GM12878 (cell line): Measurements from ENCODE around the gene WBP2NL. TPM values are rescaled to one million over a fixed set of nuclear protein-coding genes. Genes with fewer than 3 reads are reported as not detected.

Source experiments
- BHLHE40 ChIP-seq, 2 experiments: fragments of 450-650 bp in 1 of 2; IDR thresholded peaks; 2 replicates each; pipeline ENCODE4 v1.6.1; 2011 to 2017; ENCODE audit warnings: low read depth in 2 of 2, borderline replicate concordance in 1 of 2, improper control_type of control experiment in 1 of 2, low read length in 1 of 2, mild to moderate bottlenecking in 1 of 2
- CREM ChIP-seq: IDR thresholded peaks from 2 replicates; pipeline ENCODE4 v1.6.1; 2014; ENCODE audit warnings: antibody characterized with exemption, low read depth
- EGR1 ChIP-seq, 2 experiments: IDR thresholded peaks; 1 replicate in 1 of 2; 2 replicates in 1 of 2; pipeline ENCODE4 v1.6.1; 2011 to 2012; ENCODE audit warnings: low read depth in 2 of 2, low read length in 2 of 2, borderline replicate concordance in 1 of 2, mild to moderate bottlenecking in 1 of 2, moderate library complexity in 1 of 2
- EZH2 ChIP-seq: IDR thresholded peaks from 2 replicates; pipeline ENCODE4 v1.6.1; 2012; ENCODE audit warnings: low read depth, mild to moderate bottlenecking, control low read depth, inconsistent platforms, low read length, borderline replicate concordance; ENCODE audit not compliant: control insufficient read depth
- KLF5 ChIP-seq: fragments of 450-650 bp; IDR thresholded peaks from 2 replicates; pipeline ENCODE4 v1.6.1; 2014; ENCODE audit warnings: mild to moderate bottlenecking; ENCODE audit not compliant: partially characterized antibody
- MEF2A ChIP-seq: IDR thresholded peaks from 2 replicates; pipeline ENCODE4 v1.6.1; 2011; ENCODE audit warnings: low read depth, mild to moderate bottlenecking, low read length, moderate library complexity; ENCODE audit not compliant: insufficient read depth
- MYB ChIP-seq: fragments of 150-350 bp; IDR thresholded peaks from 2 replicates; pipeline ENCODE4 v1.6.1; 2014; ENCODE audit warnings: mild to moderate bottlenecking, low read depth, low read length, borderline replicate concordance
- NFIC ChIP-seq: IDR thresholded peaks from 2 replicates; pipeline ENCODE4 v1.6.1; 2012; ENCODE audit warnings: low read depth, mild to moderate bottlenecking, inconsistent platforms, low read length, moderate library complexity
- NR2C2 ChIP-seq: IDR thresholded peaks from 2 replicates; pipeline ENCODE4 v1.6.1; 2011; ENCODE audit warnings: borderline replicate concordance, low read depth; ENCODE audit not compliant: control insufficient read depth, insufficient read length
- POU2F2 ChIP-seq: IDR thresholded peaks from 3 replicates; pipeline ENCODE4 v1.6.1; 2011; ENCODE audit warnings: low read depth, mild to moderate bottlenecking, low read length, borderline replicate concordance
- RAD51 ChIP-seq: fragments of 450-650 bp; IDR thresholded peaks from 2 replicates; pipeline ENCODE4 v1.6.1; 2016; ENCODE audit warnings: moderate library complexity, mild to moderate bottlenecking, inconsistent platforms
- RBBP5 ChIP-seq: fragments of 200-600 bp; sonication (generic); conservative IDR thresholded peaks from 2 replicates; pipeline ENCODE4 v1.6.1; 2016
- SMAD5 ChIP-seq: IDR thresholded peaks from 2 replicates; pipeline ENCODE4 v1.6.1; 2016; ENCODE audit warnings: antibody characterized with exemption, low read depth
- SRF ChIP-seq, 2 experiments: IDR thresholded peaks; 2 replicates each; pipeline ENCODE4 v1.6.1; 2011; ENCODE audit warnings: low read depth in 2 of 2, low read length in 2 of 2, mild to moderate bottlenecking in 1 of 2, moderate library complexity in 1 of 2
- TAF1 ChIP-seq: IDR thresholded peaks from 2 replicates; pipeline ENCODE4 v1.6.1; 2011; ENCODE audit warnings: mild to moderate bottlenecking, low read depth, low read length, borderline replicate concordance
- TCF3 ChIP-seq: IDR thresholded peaks from 2 replicates; pipeline ENCODE4 v1.6.1; 2012; ENCODE audit warnings: low read depth, mild to moderate bottlenecking, low read length, borderline replicate concordance; ENCODE audit not compliant: insufficient read depth
- ZNF274 ChIP-seq: IDR thresholded peaks from one replicate; pipeline ENCODE4 v1.8.0; 2011; ENCODE audit not compliant: insufficient read length, insufficient read depth
- ZSCAN29 ChIP-seq: fragments of 450-650 bp; IDR thresholded peaks from 2 replicates; pipeline ENCODE4 v1.6.1; 2017; ENCODE audit warnings: mild to moderate bottlenecking, moderate library complexity
- polyA plus RNA-seq, 11 experiments: library from polyadenylated mRNA; depleted of rRNA in 4 of 11; unstranded in 6 of 11; stranded (reverse) in 5 of 11; fragments of >200 nt; fragmentation: Nextera tagmentation in 4 of 11; fragmentation: Illumina TruSeq in 1 of 11; extraction: Ambion mirVana in 4 of 11; extraction: Trizol in 1 of 11; gene quantifications; 1 replicate in 1 of 11; 2 replicates in 10 of 11; pipeline versions ENCODE4 v1.2.1 to v1.2.3, GENCODE V29; 2011 to 2016; ENCODE audit warnings: inconsistent platforms in 2 of 11, missing spikeins in 2 of 11, low read depth in 1 of 11
- total RNA-seq, 4 experiments: library from RNA; depleted of rRNA in 3 of 4; stranded (reverse); fragments of >200 nt in 3 of 4; fragmentation: Illumina TruSeq in 1 of 4; extraction: Trizol in 1 of 4; gene quantifications; 2 replicates each; pipeline versions ENCODE4 v1.2.1 to v1.2.3, GENCODE V29; 2013 to 2021
- TF ChIP-seq, protein P1 (sequence below): fragments of 450-650 bp; formaldehyde crosslinking; IDR thresholded peaks from 2 replicates; pipeline ENCODE4 v1.5.0; 2022; ENCODE audit warnings: mild to moderate bottlenecking, missing genetic modification characterization
- TF ChIP-seq, protein P2 (sequence below): fragments of 450-650 bp; IDR thresholded peaks from 2 replicates; pipeline ENCODE4 v1.6.1; 2017; ENCODE audit warnings: mild to moderate bottlenecking
- TF ChIP-seq, protein P3 (sequence below): fragments of 450-650 bp; IDR thresholded peaks from 2 replicates; pipeline ENCODE4 v1.6.1; 2018; ENCODE audit warnings: borderline replicate concordance, mild to moderate bottlenecking; ENCODE audit not compliant: partially characterized antibody

The WBP2NL gene
- total and polyA plus RNA-seq, 10 of the 15 experiments (the other 5 are each of a cell fraction or from before 2014, with no cell fraction given) = 0.46 to 1.9 (median 1.3) TPM

DNA sequence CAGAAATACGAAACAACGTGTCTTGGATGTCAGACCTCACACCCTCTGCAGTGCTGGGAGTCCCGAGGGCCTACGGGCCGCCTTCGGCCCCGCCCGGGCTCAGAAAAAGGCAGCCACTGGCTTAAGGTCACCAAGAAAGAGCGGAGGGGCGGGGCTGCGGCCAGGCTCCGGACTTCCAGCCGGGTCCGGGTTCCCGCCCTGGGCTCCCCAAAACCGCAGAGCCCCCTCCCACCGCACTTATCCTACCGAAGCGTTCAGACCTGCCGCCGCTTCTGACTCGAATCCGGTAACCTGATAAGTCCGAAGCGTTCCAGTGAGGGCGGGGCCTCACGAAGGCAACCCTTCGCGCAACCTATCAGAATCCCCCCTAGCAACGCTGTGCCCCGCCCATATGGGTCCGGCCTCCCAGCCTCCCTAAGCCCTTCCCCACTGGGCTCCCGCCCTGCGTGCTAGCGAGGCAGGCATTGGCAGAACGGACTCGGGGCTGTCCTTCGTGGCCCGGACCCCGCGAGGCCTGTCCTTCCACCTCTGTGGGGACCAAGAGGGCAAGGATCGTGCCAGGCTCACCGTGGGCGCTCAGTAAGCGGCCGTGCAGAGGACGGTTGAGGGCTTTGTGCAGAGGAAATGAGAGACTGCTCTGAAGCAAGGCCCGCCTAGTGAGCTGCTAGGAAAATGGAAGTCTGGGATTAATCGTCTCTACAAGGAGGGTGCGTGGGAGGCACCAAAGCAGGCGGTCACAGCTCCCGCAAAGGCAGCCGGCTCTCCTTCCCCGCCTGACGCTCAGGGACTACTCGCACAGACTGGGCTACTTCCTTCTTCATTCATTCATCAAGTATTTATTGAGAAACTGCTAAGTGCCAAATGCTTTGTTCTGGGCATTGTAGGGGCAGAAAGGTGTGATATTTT, 72.2 kb downstream of the WBP2NL start, which contains the start of gene NAGA (continued):
- TF ChIP-seq, protein P1, sequence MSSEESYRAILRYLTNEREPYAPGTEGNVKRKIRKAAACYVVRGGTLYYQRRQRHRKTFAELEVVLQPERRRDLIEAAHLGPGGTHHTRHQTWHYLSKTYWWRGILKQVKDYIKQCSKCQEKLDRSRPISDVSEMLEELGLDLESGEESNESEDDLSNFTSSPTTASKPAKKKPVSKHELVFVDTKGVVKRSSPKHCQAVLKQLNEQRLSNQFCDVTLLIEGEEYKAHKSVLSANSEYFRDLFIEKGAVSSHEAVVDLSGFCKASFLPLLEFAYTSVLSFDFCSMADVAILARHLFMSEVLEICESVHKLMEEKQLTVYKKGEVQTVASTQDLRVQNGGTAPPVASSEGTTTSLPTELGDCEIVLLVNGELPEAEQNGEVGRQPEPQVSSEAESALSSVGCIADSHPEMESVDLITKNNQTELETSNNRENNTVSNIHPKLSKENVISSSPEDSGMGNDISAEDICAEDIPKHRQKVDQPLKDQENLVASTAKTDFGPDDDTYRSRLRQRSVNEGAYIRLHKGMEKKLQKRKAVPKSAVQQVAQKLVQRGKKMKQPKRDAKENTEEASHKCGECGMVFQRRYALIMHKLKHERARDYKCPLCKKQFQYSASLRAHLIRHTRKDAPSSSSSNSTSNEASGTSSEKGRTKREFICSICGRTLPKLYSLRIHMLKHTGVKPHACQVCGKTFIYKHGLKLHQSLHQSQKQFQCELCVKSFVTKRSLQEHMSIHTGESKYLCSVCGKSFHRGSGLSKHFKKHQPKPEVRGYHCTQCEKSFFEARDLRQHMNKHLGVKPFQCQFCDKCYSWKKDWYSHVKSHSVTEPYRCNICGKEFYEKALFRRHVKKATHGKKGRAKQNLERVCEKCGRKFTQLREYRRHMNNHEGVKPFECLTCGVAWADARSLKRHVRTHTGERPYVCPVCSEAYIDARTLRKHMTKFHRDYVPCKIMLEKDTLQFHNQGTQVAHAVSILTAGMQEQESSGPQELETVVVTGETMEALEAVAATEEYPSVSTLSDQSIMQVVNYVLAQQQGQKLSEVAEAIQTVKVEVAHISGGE (CRISPR knock-in tag) = no peak
- TF ChIP-seq, protein P2, sequence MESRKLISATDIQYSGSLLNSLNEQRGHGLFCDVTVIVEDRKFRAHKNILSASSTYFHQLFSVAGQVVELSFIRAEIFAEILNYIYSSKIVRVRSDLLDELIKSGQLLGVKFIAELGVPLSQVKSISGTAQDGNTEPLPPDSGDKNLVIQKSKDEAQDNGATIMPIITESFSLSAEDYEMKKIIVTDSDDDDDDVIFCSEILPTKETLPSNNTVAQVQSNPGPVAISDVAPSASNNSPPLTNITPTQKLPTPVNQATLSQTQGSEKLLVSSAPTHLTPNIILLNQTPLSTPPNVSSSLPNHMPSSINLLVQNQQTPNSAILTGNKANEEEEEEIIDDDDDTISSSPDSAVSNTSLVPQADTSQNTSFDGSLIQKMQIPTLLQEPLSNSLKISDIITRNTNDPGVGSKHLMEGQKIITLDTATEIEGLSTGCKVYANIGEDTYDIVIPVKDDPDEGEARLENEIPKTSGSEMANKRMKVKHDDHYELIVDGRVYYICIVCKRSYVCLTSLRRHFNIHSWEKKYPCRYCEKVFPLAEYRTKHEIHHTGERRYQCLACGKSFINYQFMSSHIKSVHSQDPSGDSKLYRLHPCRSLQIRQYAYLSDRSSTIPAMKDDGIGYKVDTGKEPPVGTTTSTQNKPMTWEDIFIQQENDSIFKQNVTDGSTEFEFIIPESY = no peak
- TF ChIP-seq ZNF274 = no peak
- TF ChIP-seq, protein P3, sequence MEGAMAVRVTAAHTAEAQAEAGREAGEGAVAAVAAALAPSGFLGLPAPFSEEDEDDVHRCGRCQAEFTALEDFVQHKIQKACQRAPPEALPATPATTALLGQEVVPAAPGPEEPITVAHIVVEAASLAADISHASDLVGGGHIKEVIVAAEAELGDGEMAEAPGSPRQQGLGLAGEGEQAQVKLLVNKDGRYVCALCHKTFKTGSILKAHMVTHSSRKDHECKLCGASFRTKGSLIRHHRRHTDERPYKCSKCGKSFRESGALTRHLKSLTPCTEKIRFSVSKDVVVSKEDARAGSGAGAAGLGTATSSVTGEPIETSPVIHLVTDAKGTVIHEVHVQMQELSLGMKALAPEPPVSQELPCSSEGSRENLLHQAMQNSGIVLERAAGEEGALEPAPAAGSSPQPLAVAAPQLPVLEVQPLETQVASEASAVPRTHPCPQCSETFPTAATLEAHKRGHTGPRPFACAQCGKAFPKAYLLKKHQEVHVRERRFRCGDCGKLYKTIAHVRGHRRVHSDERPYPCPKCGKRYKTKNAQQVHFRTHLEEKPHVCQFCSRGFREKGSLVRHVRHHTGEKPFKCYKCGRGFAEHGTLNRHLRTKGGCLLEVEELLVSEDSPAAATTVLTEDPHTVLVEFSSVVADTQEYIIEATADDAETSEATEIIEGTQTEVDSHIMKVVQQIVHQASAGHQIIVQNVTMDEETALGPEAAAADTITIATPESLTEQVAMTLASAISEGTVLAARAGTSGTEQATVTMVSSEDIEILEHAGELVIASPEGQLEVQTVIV = no peak
- TF ChIP-seq RBBP5 = no peak
- TF ChIP-seq CREM = no peak
- TF ChIP-seq TAF1 = no peak; the same call in 1 of the 2 replicates
- no peak for TF ChIP-seq MYB
- no peak for TF ChIP-seq ZSCAN29
- TF ChIP-seq POU2F2 = peak; percentile 56; the same call in 2 of the 3 replicates
- TF ChIP-seq RAD51 = no peak
- TF ChIP-seq BHLHE40 (IDR thresholded peaks at IDR 0.05; ENCODE audit: borderline replicate concordance in 1 of 2, low read depth in 2 of 2, low read length in 1 of 2) = peak in 1 of 2 experiments; percentile 40; a peak in 1 of 4 replicates
- TF ChIP-seq EGR1 (IDR thresholded peaks at IDR 0.05; ENCODE audit: borderline replicate concordance in 1 of 2, low read depth in 2 of 2, low read length in 2 of 2) = peak in 1 of 2 experiments; percentile 46; a peak in 1 of 3 replicates
- no peak for TF ChIP-seq TCF3
- TF ChIP-seq NR2C2 = no peak
- TF ChIP-seq NFIC = no peak
- 0 out of 4 replicates have a peak, but pooled peaks of 1 of the 2 experiments have one; percentile 41 for TF ChIP-seq SRF (IDR thresholded peaks at IDR 0.05; ENCODE audit: low read depth in 2 of 2, low read length in 2 of 2)
- peak; percentile 49; the same call in 1 of the 2 replicates for TF ChIP-seq SMAD5
- TF ChIP-seq EZH2 = no peak
- TF ChIP-seq KLF5 = no peak
- TF ChIP-seq MEF2A = no peak
